NT2/D1 (cell line): ENCODE results near the gene CD55.

Source experiments
- SUZ12 ChIP-seq: IDR thresholded peaks from 2 replicates; pipeline ENCODE4 v1.6.1; 2011; ENCODE audit not compliant: insufficient read length, insufficient read depth; ENCODE audit errors: extremely low read depth
- YY1 ChIP-seq: IDR thresholded peaks from 2 replicates; pipeline ENCODE4 v1.6.1; 2011; ENCODE audit not compliant: insufficient read length, insufficient read depth
- ZNF274 ChIP-seq: IDR thresholded peaks from 2 replicates; pipeline ENCODE4 v1.6.1; 2011; ENCODE audit warnings: mild to moderate bottlenecking, low read depth, low read length

GRCh38 chr1:207363871-207364270 is 42.4 kb downstream of the CD55 start:
- TF ChIP-seq ZNF274: no peak
- TF ChIP-seq SUZ12: no peak
- TF ChIP-seq YY1: no peak
